ENCODE data around the gene SLC35F3. TPM values are rescaled to one million over a fixed set of nuclear protein-coding genes. Genes with fewer than 3 reads are reported as not detected.

SLC35F3 gene
- total RNA-seq, 2 experiments from 2014 or later, result not detected

DNA sequence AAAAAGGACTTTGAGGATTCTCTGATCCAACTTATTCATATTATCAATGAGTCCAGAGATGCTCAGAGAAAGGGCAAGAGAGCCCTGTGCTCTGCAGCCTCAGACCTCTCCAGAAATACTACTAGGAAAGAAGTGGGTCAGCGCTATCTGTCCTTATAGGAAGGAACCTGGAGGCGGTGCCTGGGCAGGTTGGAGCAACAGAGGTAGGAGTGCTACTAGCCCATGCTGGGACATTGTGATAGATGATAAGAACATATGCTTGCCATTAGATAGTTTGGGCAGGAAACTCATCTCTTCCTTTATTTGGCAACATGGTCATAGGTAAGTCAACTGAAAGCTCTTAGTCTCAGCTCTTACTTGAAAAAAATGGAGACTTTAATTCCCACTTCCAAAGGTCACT, 335.0 kb downstream of the SLC35F3 start:
- Histone ChIP-seq H3K36me3 (ENCODE audit: insufficient read depth, low read length) (no peaks in the 10 kb centered on the region), H3K9me3 (ENCODE audit: low read length) (no peaks in the 10 kb centered on the region), H3K79me2 (ENCODE audit: insufficient read depth, low read depth, low read length) (no peaks in the 10 kb centered on the region), H3K27ac (ENCODE audit: low read depth, low read length, poor library complexity, severe bottlenecking) (no peak overlapping the region), H4K20me1 (ENCODE audit: insufficient read depth, low read length) (no peaks in the 10 kb centered on the region), H3K4me3 (ENCODE audit: low read depth, low read length, poor library complexity, severe bottlenecking) (no peak overlapping the region), H3K4me1 (ENCODE audit: insufficient read depth, low read length, poor library complexity, severe bottlenecking) (no peaks in the 10 kb centered on the region), H3K9me2 (ENCODE audit: insufficient read depth, low read length) (no peaks in the 10 kb centered on the region), H2AFZ (ENCODE audit: low read length) (no peak overlapping the region), H3K4me2 (ENCODE audit: low read length) (no peak overlapping the region)
- no peak for TF ChIP-seq EZH2phosphoT487 (IDR thresholded peaks at IDR 0.05; ENCODE audit: borderline replicate concordance, low read depth, low read length)
- TF ChIP-seq CTCF (conservative IDR thresholded peaks at IDR 0.05; ENCODE audit: low read length), result no peak
- no peak for DNase-seq (ENCODE audit: low spot score)
- BruUV-seq (replicated peaks), result no TSS peak
- intact Hi-C loops (cut with micrococcal nuclease; ENCODE audit: unreplicated experiment), result no loop called here
- CTCF ChIA-PET (ENCODE audit: unreplicated experiment), result no interaction called here
- POLR2A ChIA-PET, result interaction anchor here (0.6 kb wide), 1 partner anchor 122 kb away, joined by 3 read pairs; no protein-coding TSS in a partner anchor

- Histone ChIP-seq H3K9me3 (ENCODE audit: low read length) (no peaks in the 10 kb centered on the region), H3K36me3 (ENCODE audit: insufficient read depth, low read length) (no peaks in the 10 kb centered on the region), H3K9me2 (ENCODE audit: insufficient read depth, low read length) (no peaks in the 10 kb centered on the region), H4K20me1 (ENCODE audit: insufficient read depth, low read length) (no peaks in the 10 kb centered on the region), H2AFZ (ENCODE audit: low read length) (no peak overlapping the region), H3K79me2 (ENCODE audit: insufficient read depth, low read depth, low read length) (no peaks in the 10 kb centered on the region), H3K4me3 (ENCODE audit: low read depth, low read length, poor library complexity, severe bottlenecking) (no peak overlapping the region), H3K27ac (ENCODE audit: low read depth, low read length, poor library complexity, severe bottlenecking) (no peak overlapping the region), H3K4me2 (ENCODE audit: low read length) (no peak overlapping the region), H3K4me1 (ENCODE audit: insufficient read depth, low read length, poor library complexity, severe bottlenecking) (no peaks in the 10 kb centered on the region)
- intact Hi-C loops (cut with micrococcal nuclease; ENCODE audit: unreplicated experiment), result no loop called here
- POLR2A ChIA-PET, result interaction anchor here (0.6 kb wide), 1 partner anchor 123 kb away, joined by 3 read pairs; no protein-coding TSS in a partner anchor
- BruUV-seq (replicated peaks), result no TSS peak
- CTCF ChIA-PET (ENCODE audit: unreplicated experiment), result no interaction called here
- DNase-seq (ENCODE audit: low spot score), result no peak
- TF ChIP-seq CTCF (conservative IDR thresholded peaks at IDR 0.05; ENCODE audit: low read length) (no peak), EZH2phosphoT487 (IDR thresholded peaks at IDR 0.05; ENCODE audit: borderline replicate concordance, low read depth, low read length) (no peak)
Observed at GRCh38 chr1:234239936-234240335, 335.5 kb downstream of the SLC35F3 start.

GRCh38 chr1:234240680-234241079, 336.2 kb downstream of the SLC35F3 start:
- TF ChIP-seq EZH2phosphoT487 (IDR thresholded peaks at IDR 0.05; ENCODE audit: borderline replicate concordance, low read depth, low read length) (no peak), CTCF (conservative IDR thresholded peaks at IDR 0.05; ENCODE audit: low read length) (no peak)
- intact Hi-C loops (cut with micrococcal nuclease; ENCODE audit: unreplicated experiment), result no loop called here
- no peak overlapping the region for H3K4me3 ChIP-seq (ENCODE audit: low read depth, low read length, poor library complexity, severe bottlenecking)
- no TSS peak for BruUV-seq (replicated peaks)
- H3K79me2 ChIP-seq (ENCODE audit: insufficient read depth, low read depth, low read length), result no peaks in the 10 kb centered on the region
- H3K9me3 ChIP-seq (ENCODE audit: low read length), result no peaks in the 10 kb centered on the region
- DNase-seq (ENCODE audit: low spot score), result no peak
- H3K4me1 ChIP-seq (ENCODE audit: insufficient read depth, low read length, poor library complexity, severe bottlenecking), result no peaks in the 10 kb centered on the region
- no peak overlapping the region for H3K4me2 ChIP-seq (ENCODE audit: low read length)
- H3K9me2 ChIP-seq (ENCODE audit: insufficient read depth, low read length), result no peaks in the 10 kb centered on the region
- H2AFZ ChIP-seq (ENCODE audit: low read length), result no peak overlapping the region
- H3K27ac ChIP-seq (ENCODE audit: low read depth, low read length, poor library complexity, severe bottlenecking), result no peak overlapping the region
- CTCF ChIA-PET (ENCODE audit: unreplicated experiment), result no interaction called here
- H3K36me3 ChIP-seq (ENCODE audit: insufficient read depth, low read length), result no peaks in the 10 kb centered on the region
- no peaks in the 10 kb centered on the region for H4K20me1 ChIP-seq (ENCODE audit: insufficient read depth, low read length)
- POLR2A ChIA-PET, result no interaction called here
